Stimulated activated CD4-positive, alpha-beta T cell treated with anti-CD3 and anti-CD28 coated beads, TNF-alpha, amount 100 ng/mL, for 1 hour (primary cell): ENCODE results near the gene BCAS1.

Experiments
- DNase-seq, 3 donors: peaks; one replicate each; pipeline ENCODE4 v3.0.0-alpha.2; 2020; ENCODE audit warnings: low read depth in 3 of 3, low spot score in 1 of 3

Gene BCAS1

GRCh38 chr20:54082100-54082499, 11.7 kb upstream of the BCAS1 start:
- no peak for DNase-seq

- DNase-seq: no peak
These were observed 9.3 kb upstream of the BCAS1 start for GRCh38 chr20:54079652-54080051.

GRCh38 chr20:54078296-54078984, 8.0 kb upstream of the BCAS1 start:
- DNase-seq: no peak

GRCh38 chr20:54076259-54076658, 5.9 kb upstream of the BCAS1 start:
- no peak for DNase-seq

- no peak for DNase-seq
These were observed 4.9 kb upstream of the BCAS1 start for GRCh38 chr20:54075322-54075721.

- DNase-seq: no peak
These were observed 4.1 kb upstream of the BCAS1 start for GRCh38 chr20:54074511-54074910.

- no peak for DNase-seq
These were observed 2.9 kb upstream of the BCAS1 start for GRCh38 chr20:54073288-54073687.

- DNase-seq: no peak
These were observed 858 bp downstream of the BCAS1 start for GRCh38 chr20:54069501-54069971.

- no peak for DNase-seq
These were observed 1.4 kb downstream of the BCAS1 start for GRCh38 chr20:54068966-54069365.

GRCh38 chr20:54068495-54068894, 1.9 kb downstream of the BCAS1 start:
- no peak for DNase-seq

GRCh38 chr20:54067606-54068174, 2.7 kb downstream of the BCAS1 start:
- DNase-seq: no peak

GRCh38 chr20:54065601-54066038, 4.8 kb downstream of the BCAS1 start:
- DNase-seq: no peak

GRCh38 chr20:54064939-54065338, 5.5 kb downstream of the BCAS1 start:
- no peak for DNase-seq

GRCh38 chr20:54063992-54064676, 6.3 kb downstream of the BCAS1 start:
- no peak for DNase-seq

- DNase-seq: no peak
These were observed 6.8 kb downstream of the BCAS1 start for GRCh38 chr20:54063580-54063979.

- DNase-seq: no peak
These were observed 7.5 kb downstream of the BCAS1 start for GRCh38 chr20:54062812-54063280.

GRCh38 chr20:54061101-54061881, 9.1 kb downstream of the BCAS1 start:
- no peak for DNase-seq

- no peak for DNase-seq
These were observed 10.6 kb downstream of the BCAS1 start for GRCh38 chr20:54059691-54060364.

GRCh38 chr20:54058420-54059139, 11.8 kb downstream of the BCAS1 start:
- DNase-seq: no peak
